Measurements from ENCODE around the gene IMPACT.

Gene IMPACT

GRCh38 chr18:24426073-24426397, 435 bp upstream of the IMPACT start:
- DNase-seq = no peak

- DNase-seq = no peak
Measured at GRCh38 chr18:24427484-24427883, 1.0 kb downstream of the IMPACT start.

GRCh38 chr18:24428709-24429108, 2.2 kb downstream of the IMPACT start:
- DNase-seq = no peak

DNA sequence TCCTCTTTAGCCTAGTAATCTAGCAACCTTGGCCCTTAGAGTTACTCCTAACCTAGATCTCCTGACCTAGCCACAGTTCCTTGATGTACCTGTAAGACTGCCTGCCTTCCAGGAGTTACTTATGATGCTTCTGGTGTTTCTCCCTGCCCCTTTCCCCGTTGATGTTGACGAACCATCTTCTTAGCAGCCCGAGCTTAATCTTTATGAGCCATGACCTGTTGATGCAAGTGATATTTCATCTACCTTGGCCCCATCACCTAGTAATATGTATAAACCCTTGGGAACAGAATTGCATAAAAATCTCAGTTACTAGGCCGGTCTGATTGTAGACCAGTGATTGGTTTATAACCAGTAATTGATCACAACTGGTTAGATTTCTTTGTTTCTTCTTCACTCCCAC, 2.7 kb downstream of the IMPACT start:
- no peak for DNase-seq

DNA sequence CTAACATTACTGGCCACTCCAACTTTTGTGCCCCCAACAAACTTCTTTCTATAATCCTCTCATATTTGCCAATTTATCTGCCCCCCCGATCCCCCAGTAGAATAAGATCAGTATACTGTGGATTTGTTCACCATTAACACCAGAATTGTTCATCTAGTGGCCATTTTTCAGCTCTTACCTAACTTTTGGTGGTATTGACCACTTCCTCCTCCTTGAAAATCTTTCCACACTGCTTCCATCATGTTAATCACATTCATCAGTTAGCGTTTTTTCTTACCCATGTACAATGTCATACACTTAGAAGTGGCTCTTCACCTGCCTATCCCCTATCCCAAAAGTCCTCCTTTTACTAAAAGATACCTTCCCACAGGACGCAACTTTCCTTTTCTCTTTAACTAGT, 6.1 kb downstream of the IMPACT start:
- no peak for DNase-seq

GRCh38 chr18:24436939-24437338, 10.5 kb downstream of the IMPACT start:
- no peak for DNase-seq

DNA sequence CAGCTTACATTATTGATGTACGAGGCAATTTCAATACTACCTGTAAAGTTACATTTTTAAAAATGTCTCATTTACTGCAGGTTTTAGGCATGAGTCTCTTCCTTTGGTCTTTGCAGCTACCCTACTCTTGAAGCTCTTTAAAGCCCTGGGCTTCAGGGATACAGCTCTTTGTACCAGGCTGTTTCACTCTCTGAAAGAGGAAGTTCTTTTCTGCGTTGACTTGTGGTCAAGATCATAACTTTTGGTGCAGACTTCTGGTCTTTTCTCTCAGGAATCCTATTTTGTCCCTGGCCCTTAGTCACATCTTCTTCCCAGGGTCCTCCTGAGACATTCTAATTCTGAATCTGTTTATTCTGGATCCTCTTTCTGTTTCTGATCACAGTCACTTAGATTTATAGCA, 17.4 kb downstream of the IMPACT start:
- no peak for DNase-seq

GRCh38 chr18:24446453-24446852, 20.0 kb downstream of the IMPACT start:
- no peak for DNase-seq

DNA sequence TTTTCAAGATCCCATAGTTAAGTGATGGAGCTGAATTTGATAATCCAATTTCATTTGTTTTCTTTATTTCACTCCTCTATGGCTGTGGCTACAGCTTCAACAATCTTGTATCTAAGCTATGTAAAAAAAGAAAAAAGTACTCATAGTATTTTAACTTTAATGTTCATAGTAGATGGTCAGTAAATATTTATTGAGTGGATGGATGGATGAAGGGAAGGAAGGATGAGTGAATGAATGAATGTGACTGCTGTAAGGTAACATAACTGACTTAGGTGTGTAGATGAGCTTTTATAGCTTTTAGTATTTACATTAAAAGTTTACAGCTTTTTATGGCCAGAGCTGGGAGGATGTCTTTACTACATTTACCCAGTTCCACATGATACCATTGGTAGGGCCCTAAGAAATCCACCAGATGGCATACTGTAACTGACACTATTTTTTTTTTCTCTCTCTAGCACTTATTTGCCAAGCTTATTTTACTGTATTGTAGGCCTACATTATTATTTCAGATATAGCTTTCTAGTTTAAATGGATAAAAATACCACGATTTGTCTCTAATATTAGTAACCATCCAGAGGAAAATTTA, 20.6 kb downstream of the IMPACT start:
- no peak for DNase-seq

DNA sequence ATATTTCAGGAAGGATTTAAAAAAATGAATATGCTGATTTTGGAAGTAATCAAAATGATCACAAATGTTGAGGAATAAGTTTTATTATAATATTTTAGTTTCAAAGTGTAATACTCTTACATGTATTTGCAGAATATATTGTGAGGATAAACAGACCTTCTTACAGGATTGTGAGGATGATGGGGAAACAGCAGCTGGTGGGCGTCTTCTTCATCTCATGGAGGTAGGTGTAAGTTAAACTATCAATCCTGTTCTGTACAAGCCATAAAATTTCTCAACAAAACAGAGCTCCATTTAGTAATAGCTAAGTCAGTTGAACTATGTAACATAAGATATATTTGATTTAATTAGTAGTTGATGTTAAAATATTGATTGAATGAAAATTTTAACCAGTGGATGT, 21.5 kb downstream of the IMPACT start:
- no peak for DNase-seq

- no peak for DNase-seq
Measured at GRCh38 chr18:24456549-24456948, 30.1 kb downstream of the IMPACT start.

GRCh38 chr18:24459772-24460171, 33.3 kb downstream of the IMPACT start:
- DNase-seq = no peak

DNA sequence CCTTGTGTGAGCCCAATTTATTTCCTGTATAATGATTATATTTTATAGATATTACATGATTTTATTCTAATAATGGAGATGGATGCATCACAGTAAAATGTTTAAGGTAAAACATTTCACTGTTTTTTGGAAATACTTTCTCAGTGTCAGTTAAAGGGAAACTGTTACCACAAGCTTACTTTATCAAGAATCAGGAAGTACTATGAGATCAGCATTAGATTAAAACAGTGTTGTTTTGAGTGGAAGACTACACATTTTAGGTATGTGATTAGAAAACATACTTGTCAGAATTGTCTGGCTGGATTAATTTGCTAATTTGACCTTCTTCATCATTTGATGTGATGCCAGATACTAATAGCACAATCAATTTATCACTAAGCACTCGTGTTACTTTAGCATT, 33.9 kb downstream of the IMPACT start, which contains the start of gene HRH4:
Gene HRH4 (plus strand): TSS at position 250 of the 400 bp plus-strand sequence. CDS start 92 bp downstream, at position 342.
- DNase-seq = no peak

DNA sequence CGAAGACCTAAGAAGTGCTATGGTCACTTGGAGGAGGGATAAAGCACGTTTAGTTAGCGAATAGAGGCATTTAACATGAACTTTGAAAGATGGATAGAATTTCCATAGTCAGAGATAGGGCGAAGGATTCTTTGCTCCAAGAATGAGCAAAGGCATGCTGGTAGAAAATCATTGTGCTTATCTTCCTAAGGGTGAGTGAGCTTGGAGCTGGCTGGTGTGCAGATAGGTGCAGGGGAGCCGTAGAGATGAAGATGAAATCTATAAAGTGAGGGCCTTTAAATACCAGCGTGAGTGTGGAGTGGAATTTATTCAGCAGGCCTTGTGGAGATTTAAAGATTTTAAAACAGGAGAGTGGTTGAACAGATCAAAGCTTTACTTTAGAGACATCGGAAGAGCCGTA, 35.5 kb downstream of the IMPACT start:
- DNase-seq = no peak

GRCh38 chr18:24462838-24463775, 36.6 kb downstream of the IMPACT start:
- DNase-seq = no peak

DNA sequence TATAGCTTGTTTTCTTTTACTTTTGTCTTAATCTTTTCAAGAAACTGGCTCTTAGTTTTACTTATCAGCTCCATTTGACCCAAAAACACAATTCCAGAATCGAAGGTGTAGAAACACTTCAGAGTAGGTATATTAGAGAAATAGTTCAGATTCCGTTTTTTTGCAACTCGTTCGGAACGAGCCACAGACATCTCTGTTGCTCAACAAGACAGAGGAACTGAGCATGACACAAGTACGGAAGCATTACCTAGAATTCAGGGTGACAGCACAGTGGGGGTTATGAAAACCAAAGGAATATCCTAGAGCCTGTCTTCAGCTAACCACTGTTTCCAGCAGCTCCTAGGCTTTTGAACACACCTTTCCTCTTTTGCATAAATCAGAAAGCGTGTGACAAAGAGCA, 39.0 kb downstream of the IMPACT start:
- DNase-seq = no peak

DNA sequence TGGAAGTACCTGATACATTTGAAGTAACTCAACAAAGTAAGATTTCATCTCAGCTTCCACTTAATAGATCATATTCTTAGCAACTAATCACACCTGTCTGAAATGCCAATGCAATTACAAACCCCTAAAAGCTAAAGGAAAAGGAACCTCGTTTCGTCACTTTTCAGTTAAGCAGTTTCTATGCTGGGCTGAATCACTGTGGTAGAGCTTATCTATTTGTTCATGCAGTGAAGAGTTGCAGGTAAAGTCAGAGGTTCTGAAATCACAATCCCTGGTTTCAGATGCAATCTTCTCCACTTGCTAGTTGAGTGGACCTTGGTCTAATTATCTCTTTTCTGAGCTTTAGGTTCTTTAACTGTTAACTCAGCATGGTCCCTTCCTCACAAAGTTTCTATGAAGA, 40.3 kb downstream of the IMPACT start:
- DNase-seq = no peak

DNA sequence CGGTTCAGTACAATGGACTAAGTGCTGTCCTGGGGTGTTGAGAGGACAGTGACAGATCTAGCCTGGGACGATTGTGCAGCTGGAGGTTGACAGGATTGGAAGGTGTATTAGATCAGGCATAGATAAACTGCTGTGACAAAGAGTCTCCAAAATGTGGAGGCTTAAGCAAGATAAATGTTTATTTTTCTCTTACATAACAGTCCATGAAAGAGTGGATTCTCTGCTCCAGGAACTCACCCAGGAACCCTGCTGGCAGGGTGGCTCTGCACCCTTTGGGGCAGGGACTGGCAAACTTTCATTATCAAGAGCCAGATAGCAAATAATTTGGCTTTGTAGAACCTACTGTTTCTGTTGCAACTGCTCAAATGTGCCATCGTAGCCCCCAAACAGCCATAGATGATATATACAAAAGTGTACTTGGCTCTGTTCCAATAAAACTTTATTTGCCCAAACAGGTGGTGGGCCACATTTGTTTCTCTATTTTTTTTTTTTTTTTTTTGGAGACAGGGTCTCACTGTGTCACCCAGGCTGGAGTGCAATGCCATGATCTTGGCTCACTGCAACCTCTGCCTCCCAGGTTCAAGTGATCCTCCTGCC, 43.6 kb downstream of the IMPACT start:
- DNase-seq = no peak

- DNase-seq = no peak
Measured at GRCh38 chr18:24470805-24471204, 44.3 kb downstream of the IMPACT start.

GRCh38 chr18:24472591-24472990, 46.1 kb downstream of the IMPACT start:
- no peak for DNase-seq

DNA sequence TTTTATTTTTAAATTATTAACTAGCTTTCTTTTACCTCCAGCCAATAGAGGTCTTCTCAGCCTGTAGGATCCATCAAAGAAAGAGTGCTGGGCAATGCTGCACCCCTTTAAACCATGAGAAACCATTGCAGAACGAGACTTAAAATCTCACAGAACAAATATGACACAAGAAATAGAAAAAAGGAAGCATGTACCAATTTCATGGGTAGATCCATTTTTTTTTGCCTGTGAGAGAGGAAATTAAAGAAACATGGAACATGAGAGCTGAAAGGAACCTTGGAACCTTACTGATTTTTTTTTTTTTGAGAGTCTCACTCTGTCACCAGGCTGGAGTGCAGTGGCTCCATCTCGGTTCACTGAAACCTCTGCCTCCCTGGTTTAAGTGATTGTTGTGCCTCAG, 47.9 kb downstream of the IMPACT start:
- DNase-seq = no peak

DNA sequence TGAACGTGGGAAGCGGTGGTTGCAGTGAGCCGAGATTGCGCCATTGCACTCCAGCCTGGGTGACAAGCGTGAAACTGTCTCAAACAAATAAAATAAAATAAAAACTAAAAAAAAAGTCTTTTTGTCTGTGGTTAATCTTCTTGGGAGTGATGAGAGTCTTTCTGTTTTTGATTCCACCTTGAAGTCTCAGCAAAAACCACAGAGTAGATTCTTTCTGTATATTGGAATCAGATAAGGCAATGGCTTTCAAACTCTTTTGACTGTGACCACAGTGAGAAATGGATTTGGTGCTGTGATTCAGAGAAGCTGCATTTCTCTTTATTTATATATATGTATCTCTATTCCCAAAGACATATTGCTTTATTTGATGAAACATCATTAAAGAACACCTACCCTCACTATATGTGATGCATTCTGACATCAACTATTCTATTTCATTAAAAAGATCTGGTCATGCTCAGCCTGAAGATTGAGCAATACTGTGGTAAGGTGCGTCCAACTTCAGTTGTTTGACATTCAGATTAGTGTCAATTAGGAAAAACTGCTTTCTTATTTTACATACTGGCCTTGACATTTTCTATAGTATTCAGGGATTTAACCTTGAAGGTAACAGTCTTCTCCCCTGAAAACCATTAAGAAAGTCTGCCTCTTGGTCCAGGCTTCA, 49.6 kb downstream of the IMPACT start:
- DNase-seq = no peak

DNA sequence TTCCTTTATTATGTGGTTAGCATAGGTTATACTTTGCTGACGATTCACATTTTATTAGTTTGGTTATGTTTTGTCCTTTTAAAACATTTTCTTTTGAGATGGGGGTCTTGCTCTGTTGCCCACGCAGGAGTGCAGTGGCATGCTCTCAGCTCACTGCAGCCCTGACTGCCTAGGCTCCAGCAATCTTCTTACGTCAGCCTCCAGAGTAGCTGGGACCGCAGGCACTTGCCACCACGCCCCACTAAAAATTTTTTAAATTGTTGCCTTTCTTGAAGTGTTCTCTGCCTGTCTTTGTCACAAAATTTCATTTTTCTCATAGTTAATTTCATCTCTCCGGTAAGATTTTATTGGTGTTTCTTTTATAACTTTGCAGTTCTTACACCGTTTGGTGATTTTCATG, 52.9 kb downstream of the IMPACT start:
- no peak for DNase-seq

GRCh38 chr18:24482821-24483220, 56.4 kb downstream of the IMPACT start:
- no peak for DNase-seq
